Activated CD8-positive, alpha-beta T cell treated with anti-CD3 and anti-CD28 coated beads, Interleukin-2, amount 10 ng/mL, durations not matched to agents 7 days and 5 days (primary cell): ENCODE results near the gene PGAP6. TPM values are rescaled to one million over a fixed set of nuclear protein-coding genes. Genes with fewer than 3 reads are reported as not detected.

Source experiments
- ATAC-seq: fragments of 150-1000 bp; cut with Tn5 transposase; one replicate; pipeline ENCODE4 v1.10.0; 2021; ENCODE audit warnings: moderate library complexity
- CTCF ChIA-PET: fragments of 350-600 bp; sonication (Branson Sonifier 250); formaldehyde crosslinking; loops from one replicate; lab custom pipeline; 2021; ENCODE audit warnings: antibody characterized with exemption; lab: Charles Lee
- POLR2A ChIA-PET: fragments of 350-600 bp; sonication (Branson Sonifier 250); formaldehyde crosslinking; loops from one replicate; lab custom pipeline; 2021; ENCODE audit warnings: antibody characterized with exemption; lab: Charles Lee
- DNase-seq: peaks from one replicate; pipeline ENCODE4 v3.0.0-alpha.2; 2020
- H3K27ac Mint-ChIP-seq: one replicate; pipeline ENCODE4 v1.8.0; 2021; ENCODE audit warnings: mild to moderate bottlenecking, mixed read lengths
- H3K27me3 Mint-ChIP-seq: one replicate; pipeline ENCODE4 v1.8.0; 2021; ENCODE audit warnings: low read depth, mixed read lengths
- H3K36me3 Mint-ChIP-seq: one replicate; pipeline ENCODE4 v1.8.0; 2021; ENCODE audit warnings: low read depth, mixed read lengths
- H3K4me1 Mint-ChIP-seq: one replicate; pipeline ENCODE4 v1.8.0; 2021; ENCODE audit warnings: low read depth, mixed read lengths
- H3K4me3 Mint-ChIP-seq: one replicate; pipeline ENCODE4 v1.8.0; 2021; ENCODE audit warnings: mild to moderate bottlenecking, mixed read lengths
- H3K9me3 Mint-ChIP-seq: one replicate; pipeline ENCODE4 v1.8.0; 2022; ENCODE audit warnings: mixed read lengths; ENCODE audit not compliant: insufficient read depth
- total RNA-seq, 2 experiments: library from RNA; stranded (reverse); gene quantifications; one replicate each; pipeline ENCODE4 v1.2.3, GENCODE V29; 2021

PGAP6 gene
- total RNA-seq, 2 experiments from 2014 or later = 80.6 to 85.8 TPM

DNA sequence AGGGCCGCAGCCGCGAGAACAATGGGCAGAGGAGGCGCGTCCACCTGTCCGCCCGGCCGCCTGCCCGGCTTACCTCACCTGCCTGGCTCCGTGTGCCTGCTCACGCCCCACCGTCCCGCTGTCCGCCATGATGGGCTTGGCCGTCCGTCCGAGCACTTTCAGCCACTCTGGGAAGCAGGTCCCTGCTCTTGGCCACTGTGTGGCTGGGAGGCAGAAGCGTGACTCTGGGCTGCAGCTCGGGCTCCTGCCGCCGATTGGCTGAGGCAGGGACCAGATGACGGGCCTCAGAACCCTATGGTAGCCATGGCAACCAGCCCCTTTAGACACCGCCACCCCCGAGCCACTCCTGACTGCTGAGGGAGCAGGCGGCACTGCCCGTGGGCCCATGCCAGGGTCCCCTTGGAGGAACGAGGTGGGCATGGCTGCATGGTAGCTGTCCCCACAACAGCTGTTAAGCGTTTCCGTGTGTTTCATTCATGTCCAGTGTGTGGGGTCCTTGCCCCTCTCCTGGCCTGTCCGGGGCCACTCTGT, 20.4 kb downstream of the PGAP6 start:
- Mint-ChIP-seq H3K27me3 (no peaks in the 10 kb centered on the region), H3K4me3 (no peak overlapping the region), H3K4me1 (peaks cover 6% of the 10 kb centered on the region), H3K27ac (no peak overlapping the region), H3K9me3 (no peaks in the 10 kb centered on the region), H3K36me3 (no peaks in the 10 kb centered on the region)
- POLR2A ChIA-PET = interaction anchor here (0.8 kb wide), 1 partner anchor 9 kb away, joined by 3 read pairs; no protein-coding TSS in a partner anchor
- ATAC-seq (no peak), DNase-seq (no peak)
- CTCF ChIA-PET = interaction anchor here (0.7 to 2.9 kb wide), 11 partner anchors 8 to 296 kb away, joined by 3 to 37 read pairs (median 8); partner anchors contain the start of genes LUC7L and MRPL28

- no peak for ATAC-seq
- Mint-ChIP-seq H3K4me1 (peaks cover 6% of the 10 kb centered on the region), H3K36me3 (no peaks in the 10 kb centered on the region), H3K27me3 (no peaks in the 10 kb centered on the region), H3K27ac (no peak overlapping the region), H3K9me3 (no peaks in the 10 kb centered on the region), H3K4me3 (no peak overlapping the region)
- POLR2A ChIA-PET = no interaction called here
- CTCF ChIA-PET = interaction anchor here (1.0 to 2.9 kb wide), 6 partner anchors 11 to 291 kb away, joined by 3 to 37 read pairs (median 16); partner anchors contain the start of gene MRPL28
- no peak for DNase-seq
Observed at GRCh38 chr16:360698-361336, 21.0 kb downstream of the PGAP6 start.

DNA sequence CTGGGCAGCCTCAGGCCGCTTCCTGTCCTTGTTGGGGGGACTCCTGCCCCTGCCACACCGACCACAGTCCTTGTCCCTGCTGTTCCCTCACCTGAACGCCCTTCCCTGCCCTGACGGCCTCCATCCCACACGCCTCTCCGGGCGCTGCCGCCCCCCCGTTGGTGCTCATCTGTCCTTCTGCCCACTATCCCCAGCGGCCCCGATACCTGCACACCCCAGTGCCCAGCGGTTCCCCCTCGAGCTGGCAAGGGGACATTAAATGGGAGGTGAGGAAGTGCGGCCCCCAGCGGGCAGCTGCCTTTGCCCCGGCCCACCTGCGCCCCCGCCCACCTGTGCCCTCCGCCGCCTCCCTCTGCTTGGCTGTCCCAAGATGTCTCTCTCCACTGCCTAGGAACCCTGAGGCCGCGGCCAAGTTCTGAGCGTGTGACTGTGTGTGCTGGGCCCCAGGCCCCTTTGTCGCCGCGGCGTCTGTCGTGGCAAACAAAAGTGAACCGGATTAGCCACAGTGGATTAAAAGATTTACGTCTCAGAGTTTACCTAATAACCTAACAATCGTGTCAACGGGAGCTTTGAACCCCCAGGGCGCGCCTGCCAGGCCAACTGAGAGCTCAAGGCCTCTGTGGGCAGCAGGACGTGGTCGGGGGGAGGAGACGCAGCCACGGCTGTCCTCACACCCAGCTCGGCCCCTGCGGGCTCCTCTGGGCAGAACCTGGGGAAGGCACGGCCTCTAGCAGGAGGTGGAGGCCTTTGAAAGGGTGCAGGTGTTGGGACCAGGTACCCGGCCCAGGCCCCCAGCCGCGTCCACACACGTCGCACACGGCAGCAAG, 21.7 kb downstream of the PGAP6 start:
- Mint-ChIP-seq H3K27me3 (no peaks in the 10 kb centered on the region), H3K4me3 (no peak overlapping the region)
- no peak for DNase-seq

DNA sequence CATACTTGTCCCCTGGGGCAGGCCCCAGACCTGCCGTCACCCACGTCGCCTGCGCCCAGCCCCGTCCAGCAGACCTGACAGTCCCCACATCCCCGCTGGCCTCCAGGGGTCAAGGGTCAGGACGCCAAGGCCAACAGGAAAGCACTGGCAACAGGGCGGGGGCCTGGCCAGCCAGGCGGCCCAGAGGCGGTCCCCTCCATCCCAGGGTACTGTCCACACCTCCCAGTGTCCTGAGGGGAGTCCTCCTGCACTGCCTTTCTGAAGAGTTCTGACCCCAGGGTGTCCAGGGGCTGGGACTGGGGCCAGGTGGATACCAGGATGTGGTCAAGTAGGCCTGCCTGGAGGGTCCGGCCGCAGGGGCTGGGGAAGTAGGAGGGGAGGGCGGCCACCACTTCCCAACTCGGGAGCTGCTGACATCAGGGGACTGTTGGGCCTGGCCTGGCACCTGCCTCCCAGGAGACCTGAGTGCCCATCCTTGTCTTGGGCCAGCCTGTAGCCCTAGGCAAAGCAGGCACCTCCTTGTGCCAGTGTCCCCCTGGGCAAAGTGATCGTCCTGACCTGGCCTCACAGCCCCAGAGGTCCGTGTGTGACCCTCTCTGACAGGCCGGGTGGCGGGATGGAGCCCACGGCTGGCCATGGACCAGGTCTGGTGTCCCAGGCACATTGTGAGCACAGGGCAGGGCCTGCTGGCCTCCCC, 22.6 kb downstream of the PGAP6 start:
- Mint-ChIP-seq H3K27me3 (no peaks in the 10 kb centered on the region), H3K4me1 (peaks cover 20% of the 10 kb centered on the region), H3K4me3 (no peak overlapping the region), H3K9me3 (no peaks in the 10 kb centered on the region), H3K27ac (no peak overlapping the region), H3K36me3 (no peaks in the 10 kb centered on the region)
- POLR2A ChIA-PET = no interaction called here
- ATAC-seq = no peak
- CTCF ChIA-PET = no interaction called here
- DNase-seq = no peak

More for the DNA sequence above, 21.7 kb downstream of the PGAP6 start:
- Mint-ChIP-seq H3K36me3 (no peaks in the 10 kb centered on the region), H3K9me3 (no peaks in the 10 kb centered on the region), H3K27ac (no peak overlapping the region), H3K4me1 (peaks cover 12% of the 10 kb centered on the region)
- ATAC-seq = no peak
- ChIA-PET POLR2A (no interaction called here), CTCF (no interaction called here)

DNA sequence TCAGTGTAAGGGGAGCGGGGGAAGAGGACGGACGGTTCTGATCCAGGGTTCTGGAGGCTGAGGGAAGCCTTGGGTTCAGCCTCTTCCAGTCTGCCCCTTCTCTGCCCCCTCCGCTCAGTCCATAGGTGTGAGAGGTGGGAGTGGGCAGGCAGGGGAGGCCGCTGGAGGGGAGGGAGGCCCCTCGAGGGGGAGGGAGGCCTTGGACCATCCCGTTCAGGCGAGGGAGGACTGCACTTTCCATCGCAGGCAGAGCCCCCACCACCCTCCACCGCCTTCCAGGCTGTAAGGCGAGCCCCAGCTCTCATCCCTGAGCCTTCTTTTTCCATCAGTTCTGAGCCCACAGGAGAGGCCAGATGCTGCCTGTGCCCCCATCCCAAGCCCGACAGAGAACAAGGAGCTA, 25.0 kb downstream of the PGAP6 start:
- Mint-ChIP-seq H3K27me3 (no peaks in the 10 kb centered on the region), H3K4me3 (no peak overlapping the region), H3K9me3 (no peaks in the 10 kb centered on the region), H3K36me3 (no peaks in the 10 kb centered on the region), H3K4me1 (peaks cover 20% of the 10 kb centered on the region), H3K27ac (no peak overlapping the region)
- POLR2A ChIA-PET = no interaction called here
- DNase-seq = no peak
- CTCF ChIA-PET = no interaction called here
- ATAC-seq = no peak

DNA sequence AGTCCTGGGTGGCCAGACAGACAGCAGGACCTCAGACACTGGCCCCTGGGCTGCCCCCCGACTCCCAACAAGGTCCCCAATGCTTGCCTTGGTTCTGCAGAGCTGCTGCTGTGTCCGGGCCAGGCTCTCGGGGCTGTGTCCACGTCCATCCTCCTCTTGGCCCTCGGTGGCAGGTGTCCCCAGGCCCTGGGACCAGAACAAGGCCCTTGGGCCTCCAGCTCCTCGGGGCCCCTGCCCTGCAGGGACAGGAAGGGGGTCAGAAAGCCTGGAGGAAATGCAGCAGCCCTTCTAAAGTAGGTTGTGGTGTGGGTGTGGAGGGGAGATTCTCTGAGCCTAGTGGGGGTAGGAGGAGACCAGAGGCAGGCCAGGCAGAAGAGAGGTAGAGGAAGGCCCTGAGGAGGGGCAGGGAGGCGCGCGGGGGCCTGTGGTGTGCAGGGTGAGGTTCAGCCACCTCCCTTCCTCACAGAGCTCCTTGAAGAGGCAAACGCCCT, 26.8 kb downstream of the PGAP6 start:
- H3K36me3 Mint-ChIP-seq = peaks cover 7% of the 10 kb centered on the region
- H3K9me3 Mint-ChIP-seq = no peaks in the 10 kb centered on the region
- ATAC-seq (no peak), DNase-seq (peak; percentile 74)
- ChIA-PET POLR2A (no interaction called here), CTCF (interaction anchor here (0.9 to 1.6 kb wide), 2 partner anchors 16 to 238 kb away, joined by 4 read pairs; partner anchors contain the start of gene MRPL28)
- peaks cover 33% of the 10 kb centered on the region for H3K4me1 Mint-ChIP-seq
- H3K27me3 Mint-ChIP-seq = no peaks in the 10 kb centered on the region
- H3K27ac Mint-ChIP-seq = peak overlapping the region; percentile 76
- peak overlapping the region; percentile 67 for H3K4me3 Mint-ChIP-seq

- Mint-ChIP-seq H3K27ac (peak overlapping the region; percentile 77), H3K36me3 (peaks cover 11% of the 10 kb centered on the region), H3K9me3 (no peaks in the 10 kb centered on the region), H3K4me1 (peaks cover 39% of the 10 kb centered on the region), H3K27me3 (no peaks in the 10 kb centered on the region), H3K4me3 (peak overlapping the region; percentile 67)
- ChIA-PET CTCF (interaction anchor here (0.9 to 1.6 kb wide), 2 partner anchors 16 to 237 kb away, joined by 4 read pairs; partner anchors contain the start of gene MRPL28), POLR2A (no interaction called here)
- DNase-seq = no peak
- ATAC-seq = no peak
Observed at GRCh38 chr16:354291-354881, 27.4 kb downstream of the PGAP6 start.

GRCh38 chr16:353404-354290, 28.1 kb downstream of the PGAP6 start:
- ATAC-seq (no peak), DNase-seq (peak; percentile 32)
- Mint-ChIP-seq H3K27ac (peak overlapping the region; percentile 77), H3K4me3 (peak overlapping the region; percentile 67), H3K27me3 (no peaks in the 10 kb centered on the region), H3K9me3 (no peaks in the 10 kb centered on the region), H3K4me1 (peaks cover 44% of the 10 kb centered on the region), H3K36me3 (peaks cover 12% of the 10 kb centered on the region)
- CTCF ChIA-PET = interaction anchor here (0.6 to 1.6 kb wide), 4 partner anchors 8 to 236 kb away, joined by 3 to 5 read pairs (median 4); no protein-coding TSS in a partner anchor
- POLR2A ChIA-PET = no interaction called here

DNA sequence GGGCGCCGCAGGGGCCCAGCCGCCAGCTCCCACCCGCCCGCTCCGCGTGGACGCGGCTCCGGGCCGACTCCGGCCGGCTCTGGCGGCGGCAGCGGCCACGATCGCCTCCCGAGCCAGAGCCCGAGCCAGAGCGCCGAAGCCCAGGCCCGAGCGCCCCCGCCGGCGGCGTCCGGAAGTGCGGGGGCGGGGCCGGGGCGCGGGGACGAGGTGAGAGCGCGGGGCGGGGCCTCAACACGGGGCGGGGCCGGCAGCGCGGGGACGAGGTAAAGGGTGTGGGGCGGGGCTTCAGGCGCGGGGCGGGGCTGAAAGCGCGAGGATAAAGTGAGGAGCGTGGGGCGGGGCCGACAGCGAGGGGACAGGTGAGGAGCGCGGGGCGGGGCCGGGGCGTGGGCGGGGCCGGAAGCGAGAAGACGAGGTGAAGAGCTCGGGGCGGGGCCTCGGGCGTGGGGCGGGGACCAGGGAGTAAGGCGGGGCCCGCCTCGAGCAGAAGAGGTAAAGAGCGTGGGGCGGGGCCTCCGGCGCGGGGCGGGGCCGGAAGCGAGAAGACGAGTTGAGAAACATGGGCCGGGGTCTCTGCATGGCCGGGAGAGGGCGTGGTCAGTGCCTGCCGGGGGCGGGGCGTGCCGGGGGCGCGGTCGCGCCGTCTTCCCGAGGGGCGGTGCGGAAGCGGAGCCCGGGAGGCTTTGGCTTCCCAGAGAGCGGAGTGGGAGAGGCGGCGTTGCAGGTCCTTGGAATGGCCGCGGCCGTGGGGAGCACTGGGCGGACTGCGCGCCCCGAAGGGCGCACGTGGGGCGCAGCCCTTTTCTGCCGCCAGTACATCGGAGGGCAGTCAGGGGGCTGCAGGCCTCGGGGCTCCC, 29.0 kb downstream of the PGAP6 start, which contains the start of gene AXIN1:
AXIN1 (minus strand) TSS at position 177 of the 857 bp plus-strand sequence. CDS start 5,698 bp downstream, outside the sequence.
- peak; percentile 82 for ATAC-seq
- peaks cover 49% of the 10 kb centered on the region for H3K4me1 Mint-ChIP-seq

More for the DNA sequence above, 29.0 kb downstream of the PGAP6 start, which contains the start of gene AXIN1:
- ChIA-PET POLR2A (interaction anchor here (1.2 to 1.6 kb wide), 2 partner anchors 28 to 125 kb away, joined by 4 read pairs; no protein-coding TSS in a partner anchor), CTCF (interaction anchor here (0.6 to 1.5 kb wide), 3 partner anchors 9 to 125 kb away, joined by 3 to 5 read pairs (median 3); no protein-coding TSS in a partner anchor)
- H3K9me3 Mint-ChIP-seq = no peaks in the 10 kb centered on the region
- H3K4me3 Mint-ChIP-seq = peak within 1 kb of the TSS; percentile 86
- peaks cover 12% of the 10 kb centered on the region for H3K36me3 Mint-ChIP-seq
- H3K27ac Mint-ChIP-seq = peak within 1 kb of the TSS; percentile 83
- H3K27me3 Mint-ChIP-seq = no peaks in the 10 kb centered on the region
- DNase-seq = peak; percentile 100
